Suprapubic skin (tissue), 4 donors: ENCODE data around the gene PTPRD. TPM values are rescaled to one million over a fixed set of nuclear protein-coding genes. Genes with fewer than 3 reads are reported as not detected.

Experiments
- DNase-seq, 2 donors: peaks; one replicate each; pipeline ENCODE4 v3.0.0-alpha.2; 2019; ENCODE audit warnings: low spot score in 2 of 2
- H3K27ac ChIP-seq: fragments of 200-600 bp; sonication (generic); one replicate; pipeline ENCODE4 v1.5.1; 2019
- H3K27me3 ChIP-seq: fragments of 200-600 bp; sonication (generic); one replicate; pipeline ENCODE4 v1.5.1; 2019
- H3K36me3 ChIP-seq: fragments of 200-600 bp; sonication (generic); one replicate; pipeline ENCODE4 v1.5.1; 2019
- H3K4me1 ChIP-seq: fragments of 200-600 bp; sonication (generic); one replicate; pipeline ENCODE4 v1.5.1; 2019
- H3K4me3 ChIP-seq: fragments of 200-600 bp; sonication (generic); one replicate; pipeline ENCODE4 v1.5.1; 2019; ENCODE audit warnings: mild to moderate bottlenecking
- H3K9me3 ChIP-seq: fragments of 200-600 bp; sonication (generic); one replicate; pipeline ENCODE4 v1.5.1; 2019
- CTCF ChIP-seq, 2 donors: fragments of 200-600 bp in 1 of 2; fragments of 450-650 bp in 1 of 2; sonication (generic) in 1 of 2; IDR thresholded peaks; one replicate each; pipeline ENCODE4 v1.5.1; 2016 to 2019; ENCODE audit warnings: antibody characterized with exemption in 2 of 2, mild to moderate bottlenecking in 1 of 2, moderate library complexity in 1 of 2
- EP300 ChIP-seq: sonication (generic); formaldehyde crosslinking; IDR thresholded peaks from one replicate; pipeline ENCODE4 v1.6.1; 2017; ENCODE audit warnings: antibody characterized with exemption
- POLR2A ChIP-seq, 2 donors: fragments of 450-650 bp; IDR thresholded peaks; one replicate each; pipeline ENCODE4 v1.6.1; 2017; ENCODE audit warnings: antibody characterized with exemption in 2 of 2, mild to moderate bottlenecking in 2 of 2, moderate library complexity in 2 of 2
- POLR2AphosphoS5 ChIP-seq, 3 donors: sonication (generic); formaldehyde crosslinking; IDR thresholded peaks; one replicate each; pipeline ENCODE4 v1.6.1; 2017; ENCODE audit warnings: antibody characterized with exemption in 3 of 3
- WGBS: methylation state at CpG from one replicate; pipeline ENCODE4 v1.1.5; 2018; 5-methylcytosine and 5-hydroxymethylcytosine counted together
- total RNA-seq, 4 donors: library from RNA; depleted of rRNA; stranded (reverse); fragments of >200 nt; gene quantifications; one replicate each; pipeline ENCODE4 v1.1.0, GENCODE V29; 2016

The PTPRD gene
- total RNA-seq, 4 donors from 2014 or later, result 0.49 to 3.3 (median 2.5) TPM

GRCh38 chr9:9920425-9921060 is 692.3 kb downstream of the PTPRD start:
- TF ChIP-seq CTCF (IDR thresholded peaks at IDR 0.05) (no peak), POLR2A (IDR thresholded peaks at IDR 0.05) (no peak), EP300 (no peak), POLR2AphosphoS5 (IDR thresholded peaks at IDR 0.05) (no peak)
- DNase-seq, result no peak
- 73% methylated on average over 7 of the region's 7 CpGs for WGBS

GRCh38 chr9:9919174-9919775 is 693.5 kb downstream of the PTPRD start:
- H3K4me1 ChIP-seq, result no peaks in the 10 kb centered on the region
- no peak for TF ChIP-seq CTCF (IDR thresholded peaks at IDR 0.05)
- TF ChIP-seq POLR2AphosphoS5 (IDR thresholded peaks at IDR 0.05), result no peak
- TF ChIP-seq POLR2A (IDR thresholded peaks at IDR 0.05), result no peak
- TF ChIP-seq EP300, result no peak
- 99% methylated on average over 3 of the region's 3 CpGs for WGBS
- no peaks in the 10 kb centered on the region for H3K36me3 ChIP-seq
- no peak overlapping the region for H3K27ac ChIP-seq
- peaks cover 9% of the 10 kb centered on the region for H3K9me3 ChIP-seq
- H3K4me3 ChIP-seq, result no peak overlapping the region
- H3K27me3 ChIP-seq, result no peaks in the 10 kb centered on the region
- no peak for DNase-seq

More at GRCh38 chr9:9920425-9921060, 692.3 kb downstream of the PTPRD start:
- Histone ChIP-seq H3K4me3 (no peak overlapping the region), H3K27me3 (no peaks in the 10 kb centered on the region), H3K9me3 (peaks cover 5% of the 10 kb centered on the region), H3K4me1 (no peaks in the 10 kb centered on the region), H3K27ac (no peak overlapping the region), H3K36me3 (no peaks in the 10 kb centered on the region)

GRCh38 chr9:9917400-9917799 is 695.4 kb downstream of the PTPRD start:
- Histone ChIP-seq H3K27ac (no peak overlapping the region), H3K4me3 (no peak overlapping the region), H3K9me3 (peaks cover 9% of the 10 kb centered on the region), H3K36me3 (no peaks in the 10 kb centered on the region), H3K4me1 (no peaks in the 10 kb centered on the region), H3K27me3 (no peaks in the 10 kb centered on the region)
- TF ChIP-seq POLR2AphosphoS5 (IDR thresholded peaks at IDR 0.05) (no peak), EP300 (no peak), CTCF (IDR thresholded peaks at IDR 0.05) (no peak)
- no peak for DNase-seq

- no peaks in the 10 kb centered on the region for H3K27me3 ChIP-seq
- no peak overlapping the region for H3K4me3 ChIP-seq
- no peaks in the 10 kb centered on the region for H3K36me3 ChIP-seq
- no peak for DNase-seq
- 82% methylated on average over 3 of the region's 3 CpGs for WGBS
- H3K9me3 ChIP-seq, result peaks cover 9% of the 10 kb centered on the region
- TF ChIP-seq CTCF (IDR thresholded peaks at IDR 0.05) (no peak), POLR2A (IDR thresholded peaks at IDR 0.05) (no peak), EP300 (no peak), POLR2AphosphoS5 (IDR thresholded peaks at IDR 0.05) (no peak)
- H3K4me1 ChIP-seq, result no peaks in the 10 kb centered on the region
- no peak overlapping the region for H3K27ac ChIP-seq
These were observed 698.6 kb downstream of the PTPRD start for GRCh38 chr9:9914174-9914573.

- Histone ChIP-seq H3K4me1 (no peaks in the 10 kb centered on the region), H3K9me3 (peaks cover 9% of the 10 kb centered on the region), H3K4me3 (no peak overlapping the region), H3K27me3 (no peaks in the 10 kb centered on the region), H3K27ac (no peak overlapping the region), H3K36me3 (no peaks in the 10 kb centered on the region)
- WGBS, result 75% methylated on average over 1 of the region's 1 CpG
- TF ChIP-seq EP300, result no peak
- no peak for TF ChIP-seq POLR2AphosphoS5 (IDR thresholded peaks at IDR 0.05)
- no peak for TF ChIP-seq POLR2A (IDR thresholded peaks at IDR 0.05)
- no peak for TF ChIP-seq CTCF (IDR thresholded peaks at IDR 0.05)
- DNase-seq, result no peak
These were observed 699.4 kb downstream of the PTPRD start for GRCh38 chr9:9913276-9913832.
